NCI-H524 (cell line): ENCODE results near the gene KDELR3.
"Not testable (repeated sequence)": the region's sequence is repeated elsewhere in the genome, so short reads cannot be mapped to it uniquely, and the experiment has no call there.

Experiments
- DNase-seq, 2 experiments: peaks; one replicate each; lab custom pipeline; 2025; lab: John Stamatoyannopoulos, UW

KDELR3 gene

GRCh38 chr22:38456841-38457699 lies 10.8 kb upstream of the KDELR3 start:
- no peak for DNase-seq

- DNase-seq: no peak
Observed at GRCh38 chr22:38460426-38460840, 7.5 kb upstream of the KDELR3 start.

- DNase-seq: no peak
Observed at GRCh38 chr22:38461057-38461413, 6.9 kb upstream of the KDELR3 start.

GRCh38 chr22:38461414-38462081 lies 6.3 kb upstream of the KDELR3 start:
- peak; percentile 93 to 96 for DNase-seq

GRCh38 chr22:38462960-38463784 lies 4.7 kb upstream of the KDELR3 start:
- peak; percentile 68 to 85 for DNase-seq

GRCh38 chr22:38464992-38465672 lies 2.8 kb upstream of the KDELR3 start:
- no peak for DNase-seq

- peak; percentile 83 to 96 for DNase-seq
Observed at GRCh38 chr22:38465673-38466490, 2.0 kb upstream of the KDELR3 start.

GRCh38 chr22:38467438-38467903 lies 425 bp upstream of the KDELR3 start:
- DNase-seq: no peak

GRCh38 chr22:38468443-38469305 lies 778 bp downstream of the KDELR3 start:
- DNase-seq: peak in 1 of 2 experiments; percentile 33

- DNase-seq: no peak
Observed at GRCh38 chr22:38469306-38469781, 1.4 kb downstream of the KDELR3 start.

GRCh38 chr22:38470179-38470578 lies 2.3 kb downstream of the KDELR3 start:
- DNase-seq: not testable (repeated sequence)

GRCh38 chr22:38471237-38471636 lies 3.3 kb downstream of the KDELR3 start:
- no peak for DNase-seq

- DNase-seq: no peak
Observed at GRCh38 chr22:38474003-38474607, 6.2 kb downstream of the KDELR3 start.

GRCh38 chr22:38477585-38477984 lies 9.7 kb downstream of the KDELR3 start:
- no peak for DNase-seq

GRCh38 chr22:38479096-38479837 lies 11.4 kb downstream of the KDELR3 start:
- no peak for DNase-seq

- no peak for DNase-seq
Observed at GRCh38 chr22:38481162-38481870, 13.4 kb downstream of the KDELR3 start.

- no peak for DNase-seq
Observed at GRCh38 chr22:38481871-38482332, 14.0 kb downstream of the KDELR3 start.
